B cell (primary cell): ENCODE results near the gene YIPF4. TPM values are rescaled to one million over a fixed set of nuclear protein-coding genes. Genes with fewer than 3 reads are reported as not detected.
"Not testable (repeated sequence)": the region's sequence is repeated elsewhere in the genome, so short reads cannot be mapped to it uniquely, and the experiment has no call there.

ENCODE experiments used
- ATAC-seq: fragments of 200-7000 bp; cut with Tn5 transposase; one replicate; pipeline ENCODE4 v1.10.0; 2021; ENCODE audit warnings: low read depth, mild to moderate bottlenecking, moderate number of reproducible peaks, moderate library complexity
- CTCF ChIA-PET: fragments of 350-600 bp; sonication (Branson Sonifier 250); formaldehyde crosslinking; loops from one replicate; lab custom pipeline; 2021; ENCODE audit warnings: antibody characterized with exemption, inconsistent platforms; lab: Charles Lee
- POLR2A ChIA-PET: fragments of 350-600 bp; sonication (Branson Sonifier 250); formaldehyde crosslinking; loops from one replicate; lab custom pipeline; 2021; ENCODE audit warnings: antibody characterized with exemption; lab: Charles Lee
- DNase-seq: peaks from one replicate; pipeline ENCODE4 v3.0.0; 2013
- H2AFZ ChIP-seq: 2 replicates; pipeline ENCODE4 v1.6.1; 2012; ENCODE audit warnings: mild to moderate bottlenecking, low read depth, low read length; ENCODE audit not compliant: insufficient read depth, poor library complexity, severe bottlenecking
- H3K27ac ChIP-seq, 2 donors: 1 replicate in 1 of 2; 2 replicates in 1 of 2; pipeline ENCODE4 v1.5.1; 2012 to 2013; ENCODE audit warnings: low read length in 2 of 2, mild to moderate bottlenecking in 2 of 2, moderate library complexity in 1 of 2
- H3K27me3 ChIP-seq, 4 experiments: fragments of 200-600 bp in 1 of 4; sonication (generic) in 1 of 4; replicated peaks in 1 of 4; 1 replicate in 2 of 4; 2 replicates in 2 of 4; pipeline versions ENCODE4 v1.6.1 to v1.7.0; 2013 to 2016; ENCODE audit warnings: low read length in 3 of 4, mild to moderate bottlenecking in 2 of 4, mixed read lengths in 1 of 4, moderate library complexity in 1 of 4; ENCODE audit not compliant: insufficient read depth in 4 of 4, control insufficient read depth in 3 of 4; ENCODE audit errors: control extremely low read depth in 1 of 4
- H3K36me3 ChIP-seq, 2 experiments: replicated peaks in 1 of 2; 1 replicate in 1 of 2; 2 replicates in 1 of 2; pipeline versions ENCODE4 v1.6.1 to v1.7.1; 2013; ENCODE audit warnings: low read length in 1 of 2; ENCODE audit not compliant: insufficient read depth in 2 of 2, control insufficient read depth in 1 of 2; ENCODE audit errors: control extremely low read depth in 1 of 2, extremely low read depth in 1 of 2
- H3K4me1 ChIP-seq, 2 donors: fragments of 200-600 bp in 1 of 2; sonication (generic) in 1 of 2; 1 replicate in 1 of 2; 2 replicates in 1 of 2; pipeline versions ENCODE4 v1.5.1 to v1.6.1; 2013 to 2017; ENCODE audit warnings: low read length in 2 of 2; ENCODE audit not compliant: control insufficient read depth in 2 of 2, insufficient read depth in 2 of 2
- H3K4me2 ChIP-seq: replicated peaks from 2 replicates; pipeline ENCODE3; 2012; ENCODE audit warnings: mild to moderate bottlenecking, low read depth, low read length; ENCODE audit not compliant: poor library complexity, severe bottlenecking
- H3K4me3 ChIP-seq, 5 experiments: fragments of 200-600 bp in 1 of 5; sonication (generic) in 1 of 5; 1 replicate in 3 of 5; 2 replicates in 2 of 5; pipeline versions ENCODE4 v1.5.1 to v1.7.0; 2011 to 2016; ENCODE audit warnings: low read length in 4 of 5, mild to moderate bottlenecking in 4 of 5, low read depth in 2 of 5, control low read depth in 1 of 5, moderate library complexity in 1 of 5; ENCODE audit not compliant: insufficient read depth in 1 of 5; ENCODE audit errors: control extremely low read depth in 1 of 5, extremely low read depth in 1 of 5
- H3K79me2 ChIP-seq: fragments of 200-600 bp; sonication (generic); one replicate; pipeline ENCODE4 v1.6.0; 2016; ENCODE audit warnings: low read length; ENCODE audit not compliant: control insufficient read depth, insufficient read depth
- H3K9ac ChIP-seq: fragments of 200-600 bp; sonication (generic); 2 replicates; pipeline ENCODE4 v1.6.1; 2017; ENCODE audit warnings: mild to moderate bottlenecking, low read length, moderate library complexity
- H3K9me3 ChIP-seq, 3 donors: one replicate each; pipeline versions ENCODE4 v1.6.1 to v1.7.1; 2013; ENCODE audit warnings: low read length in 2 of 3; ENCODE audit not compliant: control insufficient read depth in 2 of 3, insufficient read depth in 1 of 3; ENCODE audit errors: control extremely low read depth in 1 of 3
- H4K20me1 ChIP-seq: 2 replicates; pipeline ENCODE4 v1.6.0; 2012; ENCODE audit warnings: mild to moderate bottlenecking, low read length; ENCODE audit not compliant: insufficient read depth, control insufficient read depth, poor library complexity, severe bottlenecking
- H3K27ac Mint-ChIP-seq: one replicate; pipeline ENCODE4 v1.8.0; 2021; ENCODE audit warnings: mixed read lengths
- H3K27me3 Mint-ChIP-seq: one replicate; pipeline ENCODE4 v1.8.0; 2021; ENCODE audit warnings: mixed read lengths
- H3K4me1 Mint-ChIP-seq: one replicate; pipeline ENCODE4 v1.8.0; 2021; ENCODE audit warnings: mixed read lengths
- H3K4me3 Mint-ChIP-seq: one replicate; pipeline ENCODE4 v1.8.0; 2021; ENCODE audit warnings: mixed read lengths
- H3K9me3 Mint-ChIP-seq: one replicate; pipeline ENCODE4 v1.8.0; 2022; ENCODE audit warnings: mixed read lengths; ENCODE audit not compliant: insufficient read depth
- CTCF ChIP-seq: fragments of 200-600 bp; IDR thresholded peaks from one replicate; pipeline ENCODE4 v1.8.0; 2022; ENCODE audit warnings: antibody characterized with exemption, mild to moderate bottlenecking
- EZH2 ChIP-seq: IDR thresholded peaks from 2 replicates; pipeline ENCODE4 v1.6.1; 2012; ENCODE audit warnings: borderline replicate concordance, low read depth, mild to moderate bottlenecking, moderate library complexity, low read length; ENCODE audit not compliant: insufficient read depth, poor library complexity, severe bottlenecking
- WGBS: methylation state at CpG from one replicate; pipeline ENCODE4 v1.1.5; 2013; ENCODE audit warnings: missing lambda C conversion rate; ENCODE audit not compliant: insufficient coverage; 5-methylcytosine and 5-hydroxymethylcytosine counted together
- intact Hi-C: fragments of 100-400 bp; cut with micrococcal nuclease; formaldehyde crosslinking; loops from one replicate; pipeline ENCODE4 v1.10.0; 2022
- polyA plus RNA-seq: library from polyadenylated mRNA; depleted of rRNA; stranded (reverse); fragments of >200 nt; gene quantifications from 2 replicates; pipeline ENCODE4 v1.2.3, GENCODE V29; 2012
- total RNA-seq, 2 donors: library from RNA; stranded (reverse); fragments of 120-200 nt in 1 of 2; gene quantifications; 1 replicate in 1 of 2; 2 replicates in 1 of 2; pipeline versions ENCODE4 v1.2.3 to v1.2.4, GENCODE V29; 2013 to 2022

Gene YIPF4
- total and polyA plus RNA-seq, 2 donors (not counting 1 experiment from before 2014, with no cell fraction given) = 3.4 to 42.4 TPM

- ChIA-PET POLR2A (no interaction called here), CTCF (no interaction called here)
These were observed 82.7 kb downstream of the YIPF4 start for GRCh38 chr2:32360416-32360815.

DNA sequence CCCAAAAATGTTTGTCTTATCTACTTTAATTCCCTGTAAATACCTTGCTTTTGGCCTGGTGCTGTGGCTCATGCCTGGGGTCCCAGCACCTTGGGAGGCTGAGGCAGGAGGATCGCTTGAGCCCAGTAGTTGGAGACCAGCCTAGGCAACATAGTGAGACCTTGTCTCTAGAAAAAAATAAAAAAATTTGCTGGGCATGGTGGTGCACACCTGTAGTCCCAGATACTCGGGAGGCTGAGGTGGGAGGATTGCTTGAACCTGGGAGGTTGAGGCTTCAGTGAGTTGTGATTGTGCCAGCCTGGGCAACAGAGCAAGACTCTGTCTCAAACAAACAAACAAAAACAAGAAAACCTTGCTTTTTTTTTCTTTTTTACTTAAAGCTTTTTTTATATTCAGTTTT is 85.3 kb downstream of the YIPF4 start:
- H3K9me3 Mint-ChIP-seq, H3K27me3 Mint-ChIP-seq, H3K9me3 ChIP-seq, H3K36me3 ChIP-seq, H2AFZ ChIP-seq, intact Hi-C loops, POLR2A ChIA-PET, DNase-seq, H3K4me3 Mint-ChIP-seq, H3K27me3 ChIP-seq, H3K9ac ChIP-seq, ATAC-seq, CTCF ChIA-PET, H3K27ac Mint-ChIP-seq, H3K4me3 ChIP-seq: not testable (repeated sequence)
- 92% methylated on average over 1 of the region's 2 CpGs for WGBS
- H3K4me2 ChIP-seq = peak overlapping the region; percentile 12
- H3K79me2 ChIP-seq = peaks cover 100% of the 10 kb centered on the region
- peaks cover 46 to 55% of the 10 kb centered on the region in 2 donors for H3K4me1 ChIP-seq
- H3K27ac ChIP-seq = peak overlapping the region in 1 of 2 donors; percentile 47
- H4K20me1 ChIP-seq = peaks cover 68% of the 10 kb centered on the region
- peaks cover 76% of the 10 kb centered on the region for H3K4me1 Mint-ChIP-seq

More at GRCh38 chr2:32360416-32360815, 82.7 kb downstream of the YIPF4 start:
- H2AFZ ChIP-seq = no peak overlapping the region
- no peak overlapping the region for H3K27ac ChIP-seq
- no peak overlapping the region for H3K9ac ChIP-seq
- Mint-ChIP-seq H3K27ac (peak overlapping the region; percentile 50), H3K4me1 (peaks cover 64% of the 10 kb centered on the region), H3K27me3 (no peaks in the 10 kb centered on the region), H3K4me3 (peak overlapping the region; percentile 50), H3K9me3 (peaks cover 2% of the 10 kb centered on the region)
- no peak overlapping the region for H3K4me3 ChIP-seq
- no peak for ATAC-seq
- peaks cover 46 to 50% of the 10 kb centered on the region in 2 donors for H3K4me1 ChIP-seq
- H3K27me3 ChIP-seq = no peaks in the 10 kb centered on the region
- no peaks in the 10 kb centered on the region for H3K9me3 ChIP-seq
- peak overlapping the region; percentile 31 for H3K4me2 ChIP-seq
- DNase-seq = no peak
- intact Hi-C loops = no loop called here
- peaks cover 3% of the 10 kb centered on the region in 2 experiments for H3K36me3 ChIP-seq
- peaks cover 46% of the 10 kb centered on the region for H4K20me1 ChIP-seq
- no CpG with 5 or more reads among the region's 4 CpGs for WGBS
- H3K79me2 ChIP-seq = peaks cover 82% of the 10 kb centered on the region
- TF ChIP-seq EZH2 (no peak), CTCF (no peak)
